Sigmoid colon (tissue), 3 donors: ENCODE results near the gene GUCY2C.

Experiments
- CTCF ChIP-seq, 4 experiments: fragments of 450-650 bp in 3 of 4; fragments of 200-600 bp in 1 of 4; IDR thresholded peaks; one replicate each; pipeline ENCODE4 v1.5.1; 2016 to 2019; ENCODE audit warnings: antibody characterized with exemption in 4 of 4, mild to moderate bottlenecking in 3 of 4, moderate library complexity in 2 of 4
- POLR2A ChIP-seq, 2 donors: fragments of 450-650 bp; IDR thresholded peaks; one replicate each; pipeline ENCODE4 v1.6.1; 2016; ENCODE audit warnings: antibody characterized with exemption in 2 of 2, mild to moderate bottlenecking in 2 of 2, moderate library complexity in 2 of 2

- TF ChIP-seq CTCF (IDR thresholded peaks at IDR 0.05) (no peak), POLR2A (IDR thresholded peaks at IDR 0.05) (no peak)
Measured at GRCh38 chr12:14694145-14694714, 2.2 kb downstream of the GUCY2C start.
